Smooth muscle cell (in vitro differentiated cells): ENCODE data around the gene UST. TPM values are rescaled to one million over a fixed set of nuclear protein-coding genes. Genes with fewer than 3 reads are reported as not detected.
"Not testable (repeated sequence)": the region's sequence is repeated elsewhere in the genome, so short reads cannot be mapped to it uniquely, and the experiment has no call there.

ENCODE experiments used
- DNase-seq: peaks from one replicate; lab custom pipeline; 2025; ENCODE audit not compliant: unreplicated experiment; lab: John Stamatoyannopoulos, UW
- H2AFZ ChIP-seq: fragments of 200-600 bp; sonication (generic); 2 replicates; pipeline ENCODE4 v1.6.0; 2016; ENCODE audit warnings: antibody characterized with exemption, low read depth, mild to moderate bottlenecking
- H3F3A ChIP-seq: fragments of 200-600 bp; sonication (generic); 2 replicates; pipeline ENCODE4 v1.6.0; 2017; ENCODE audit warnings: antibody characterized with exemption, low read depth
- H3K27ac ChIP-seq: fragments of 200-600 bp; sonication (generic); 2 replicates; pipeline ENCODE4 v1.5.1; 2016; ENCODE audit warnings: low read depth, mild to moderate bottlenecking
- H3K27me3 ChIP-seq: fragments of 200-600 bp; sonication (generic); 2 replicates; pipeline ENCODE4 v1.6.1; 2016; ENCODE audit warnings: low read depth, mild to moderate bottlenecking
- H3K36me3 ChIP-seq: fragments of 200-600 bp; sonication (generic); 2 replicates; pipeline ENCODE4 v1.5.1; 2016; ENCODE audit warnings: low read depth
- H3K4me1 ChIP-seq: fragments of 200-600 bp; sonication (generic); 2 replicates; pipeline ENCODE4 v1.5.1; 2016; ENCODE audit warnings: low read depth
- H3K4me2 ChIP-seq: fragments of 200-600 bp; sonication (generic); 2 replicates; pipeline ENCODE4 v1.6.0; 2016; ENCODE audit warnings: mild to moderate bottlenecking
- H3K4me3 ChIP-seq: fragments of 200-600 bp; sonication (generic); 2 replicates; pipeline ENCODE4 v1.5.1; 2016; ENCODE audit warnings: mild to moderate bottlenecking
- H3K79me2 ChIP-seq: fragments of 200-600 bp; sonication (generic); 2 replicates; pipeline ENCODE4 v1.6.0; 2016; ENCODE audit warnings: low read depth, mild to moderate bottlenecking
- H3K9ac ChIP-seq: fragments of 200-600 bp; sonication (generic); 2 replicates; pipeline ENCODE4 v1.6.0; 2016; ENCODE audit warnings: low read depth
- H3K9me3 ChIP-seq: fragments of 200-600 bp; sonication (generic); replicated peaks from 2 replicates; pipeline ENCODE4 v1.5.1; 2016; ENCODE audit warnings: low read depth
- H4K20me1 ChIP-seq: fragments of 200-600 bp; sonication (generic); 2 replicates; pipeline ENCODE4 v1.6.0; 2016; ENCODE audit warnings: low read depth
- WGBS: methylation state at CpG from one replicate; pipeline ENCODE4 v1.1.7; 2016; ENCODE audit warnings: low lambda C conversion rate; 5-methylcytosine and 5-hydroxymethylcytosine counted together
- polyA plus RNA-seq: library from polyadenylated mRNA; unstranded; fragments of >200 nt; fragmentation: Nextera tagmentation; extraction: Ambion mirVana; gene quantifications from 2 replicates; pipeline ENCODE4 v1.2.1, GENCODE V29; 2016
- total RNA-seq: library from RNA; depleted of rRNA; stranded (reverse); fragments of >200 nt; gene quantifications from 2 replicates; pipeline ENCODE4 v1.2.3, GENCODE V29; 2014
- TF ChIP-seq, protein P1 (sequence below): fragments of 200-600 bp; sonication (generic); IDR thresholded peaks from 2 replicates; pipeline ENCODE4 v1.5.1; 2017; ENCODE audit warnings: borderline replicate concordance, mild to moderate bottlenecking, antibody characterized with exemption; ENCODE audit not compliant: insufficient read depth, poor library complexity, severe bottlenecking

UST gene
- total and polyA plus RNA-seq, 2 experiments from 2014 or later: 16.1 to 19.5 TPM

DNA sequence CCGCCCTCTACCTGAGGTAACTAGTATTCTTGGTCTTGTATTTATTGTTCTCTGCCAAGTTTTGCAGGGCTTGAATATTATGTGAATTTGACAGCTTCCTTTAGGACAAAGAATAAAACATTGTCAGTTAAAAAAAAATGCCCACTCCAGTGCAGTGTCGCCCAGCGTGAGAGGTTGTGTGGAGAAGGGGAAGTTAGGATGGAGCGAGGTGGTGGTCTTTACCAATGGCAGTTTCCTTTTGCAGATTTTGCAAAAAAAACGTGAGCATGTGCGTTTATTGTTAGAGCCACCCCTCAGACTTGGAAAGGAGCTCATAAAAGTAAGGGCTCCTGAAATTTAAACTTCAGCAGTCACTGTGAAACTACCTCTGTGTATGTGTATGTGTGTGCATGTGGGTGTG lies 28.3 kb downstream of the UST start:
- Histone ChIP-seq H3K27ac (no peak overlapping the region), H3K27me3 (no peaks in the 10 kb centered on the region), H2AFZ (no peak overlapping the region), H3K9ac (no peak overlapping the region), H3K79me2 (peaks cover 71% of the 10 kb centered on the region), H3F3A (peaks cover 8% of the 10 kb centered on the region), H3K4me3 (no peak overlapping the region), H3K4me2 (no peak overlapping the region), H3K4me1 (peaks cover 8% of the 10 kb centered on the region), H3K9me3 (no peaks in the 10 kb centered on the region), H4K20me1 (peaks cover 66% of the 10 kb centered on the region), H3K36me3 (no peaks in the 10 kb centered on the region)
- DNase-seq: no peak
- TF ChIP-seq, protein P1, sequence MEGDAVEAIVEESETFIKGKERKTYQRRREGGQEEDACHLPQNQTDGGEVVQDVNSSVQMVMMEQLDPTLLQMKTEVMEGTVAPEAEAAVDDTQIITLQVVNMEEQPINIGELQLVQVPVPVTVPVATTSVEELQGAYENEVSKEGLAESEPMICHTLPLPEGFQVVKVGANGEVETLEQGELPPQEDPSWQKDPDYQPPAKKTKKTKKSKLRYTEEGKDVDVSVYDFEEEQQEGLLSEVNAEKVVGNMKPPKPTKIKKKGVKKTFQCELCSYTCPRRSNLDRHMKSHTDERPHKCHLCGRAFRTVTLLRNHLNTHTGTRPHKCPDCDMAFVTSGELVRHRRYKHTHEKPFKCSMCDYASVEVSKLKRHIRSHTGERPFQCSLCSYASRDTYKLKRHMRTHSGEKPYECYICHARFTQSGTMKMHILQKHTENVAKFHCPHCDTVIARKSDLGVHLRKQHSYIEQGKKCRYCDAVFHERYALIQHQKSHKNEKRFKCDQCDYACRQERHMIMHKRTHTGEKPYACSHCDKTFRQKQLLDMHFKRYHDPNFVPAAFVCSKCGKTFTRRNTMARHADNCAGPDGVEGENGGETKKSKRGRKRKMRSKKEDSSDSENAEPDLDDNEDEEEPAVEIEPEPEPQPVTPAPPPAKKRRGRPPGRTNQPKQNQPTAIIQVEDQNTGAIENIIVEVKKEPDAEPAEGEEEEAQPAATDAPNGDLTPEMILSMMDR: no peak
- 93% methylated on average over 6 of the region's 6 CpGs for WGBS

GRCh38 chr6:148776321-148777308 lies 29.8 kb downstream of the UST start:
- Histone ChIP-seq H3K27ac (peak overlapping the region; percentile 73), H3K79me2 (peaks cover 72% of the 10 kb centered on the region), H3K27me3 (no peaks in the 10 kb centered on the region), H3F3A (peaks cover 8% of the 10 kb centered on the region), H4K20me1 (peaks cover 53% of the 10 kb centered on the region), H2AFZ (no peak overlapping the region), H3K9ac (peak overlapping the region; percentile 41), H3K9me3 (no peaks in the 10 kb centered on the region), H3K4me3 (peak overlapping the region; percentile 33), H3K36me3 (no peaks in the 10 kb centered on the region), H3K4me1 (peaks cover 8% of the 10 kb centered on the region), H3K4me2 (peak overlapping the region; percentile 71)
- WGBS: 56% methylated on average over 15 of the region's 15 CpGs
- DNase-seq: no peak
- TF ChIP-seq, protein P1: no peak

GRCh38 chr6:148779142-148779562 lies 32.3 kb downstream of the UST start:
- Histone ChIP-seq H3K27me3 (no peaks in the 10 kb centered on the region), H3K9me3 (no peaks in the 10 kb centered on the region), H3K4me1 (peaks cover 8% of the 10 kb centered on the region), H2AFZ (no peak overlapping the region), H3K36me3 (no peaks in the 10 kb centered on the region), H3K4me2 (peak overlapping the region; percentile 13), H3K27ac (peak overlapping the region; percentile 26), H3F3A (peaks cover 8% of the 10 kb centered on the region), H3K9ac (no peak overlapping the region), H3K4me3 (no peak overlapping the region), H3K79me2 (peaks cover 70% of the 10 kb centered on the region), H4K20me1 (peaks cover 45% of the 10 kb centered on the region)
- TF ChIP-seq, protein P1: no peak
- 58% methylated on average over 6 of the region's 6 CpGs for WGBS
- DNase-seq: no peak

GRCh38 chr6:148780423-148780822 lies 33.6 kb downstream of the UST start:
- H3K27me3 ChIP-seq, H3K36me3 ChIP-seq, H2AFZ ChIP-seq, H3F3A ChIP-seq, DNase-seq, H3K27ac ChIP-seq, H3K4me1 ChIP-seq, H3K4me3 ChIP-seq, H3K4me2 ChIP-seq, H3K9me3 ChIP-seq, H3K9ac ChIP-seq: not testable (repeated sequence)
- H3K79me2 ChIP-seq: peaks cover 69% of the 10 kb centered on the region
- 96% methylated on average over 1 of the region's 1 CpG for WGBS
- peaks cover 42% of the 10 kb centered on the region for H4K20me1 ChIP-seq
